Neural cell (in vitro differentiated cells): Measurements from ENCODE around the gene NEDD4L.

ENCODE experiments used
- EP300 ChIP-seq: fragments of 450-650 bp; conservative IDR thresholded peaks from 2 replicates; pipeline ENCODE4 v1.6.1; 2014; ENCODE audit warnings: antibody characterized with exemption, mild to moderate bottlenecking, moderate library complexity; ENCODE audit not compliant: poor library complexity, severe bottlenecking
- RAD21 ChIP-seq: fragments of 450-650 bp; conservative IDR thresholded peaks from 2 replicates; pipeline ENCODE4 v1.6.1; 2014; ENCODE audit warnings: antibody characterized with exemption, mild to moderate bottlenecking, moderate library complexity
- TF ChIP-seq, protein P1 (sequence below): fragments of 450-650 bp; IDR thresholded peaks from 2 replicates; pipeline ENCODE4 v1.5.1; 2014; ENCODE audit warnings: antibody characterized with exemption, mild to moderate bottlenecking, moderate library complexity; ENCODE audit not compliant: poor library complexity, severe bottlenecking
- TF ChIP-seq, protein P2 (sequence below): IDR thresholded peaks from 2 replicates; pipeline ENCODE4 v1.6.1; 2012; ENCODE audit warnings: borderline replicate concordance

DNA sequence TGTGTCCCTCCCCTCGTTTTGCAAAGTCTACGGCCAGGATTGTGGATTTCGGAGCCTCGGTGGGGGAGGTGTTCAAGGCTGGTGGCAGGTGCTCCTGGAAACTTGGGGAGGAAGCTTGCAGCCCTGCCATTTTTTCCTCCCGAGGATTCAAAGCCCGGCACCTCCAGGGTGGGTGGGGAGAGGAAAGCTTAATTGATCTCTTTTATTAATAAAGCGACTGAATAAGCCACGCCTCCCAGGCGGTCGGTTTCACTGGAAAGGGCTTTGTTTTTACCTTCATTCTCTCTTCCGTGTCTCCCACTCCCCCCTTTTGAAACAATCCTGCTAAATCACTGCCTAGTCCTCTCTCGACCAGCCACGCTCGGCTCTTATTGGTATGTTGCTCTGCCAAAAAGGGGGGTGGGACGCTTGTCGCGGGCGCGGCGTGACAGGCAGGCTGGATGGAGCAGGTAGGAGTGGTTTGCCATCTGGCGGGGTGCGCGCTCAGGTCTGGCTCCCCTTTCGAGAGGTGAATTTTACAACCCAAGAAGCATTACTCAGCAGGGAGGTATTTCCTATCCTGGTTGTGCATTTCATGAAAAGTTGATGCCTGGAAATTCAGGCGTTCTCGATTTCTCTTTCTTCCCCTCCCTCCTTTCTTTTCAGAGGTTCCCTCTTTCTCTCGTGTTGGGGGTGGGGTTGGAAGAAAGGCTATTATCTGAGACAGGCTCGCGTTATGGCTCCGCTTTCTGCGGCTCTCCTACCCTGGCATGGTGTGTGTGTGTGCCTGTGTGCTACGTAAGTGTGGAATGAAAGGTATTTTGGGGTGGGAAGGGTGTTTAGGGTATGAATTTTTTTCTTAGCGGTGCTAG is 1.4 kb downstream of the NEDD4L start:
- TF ChIP-seq, protein P1, sequence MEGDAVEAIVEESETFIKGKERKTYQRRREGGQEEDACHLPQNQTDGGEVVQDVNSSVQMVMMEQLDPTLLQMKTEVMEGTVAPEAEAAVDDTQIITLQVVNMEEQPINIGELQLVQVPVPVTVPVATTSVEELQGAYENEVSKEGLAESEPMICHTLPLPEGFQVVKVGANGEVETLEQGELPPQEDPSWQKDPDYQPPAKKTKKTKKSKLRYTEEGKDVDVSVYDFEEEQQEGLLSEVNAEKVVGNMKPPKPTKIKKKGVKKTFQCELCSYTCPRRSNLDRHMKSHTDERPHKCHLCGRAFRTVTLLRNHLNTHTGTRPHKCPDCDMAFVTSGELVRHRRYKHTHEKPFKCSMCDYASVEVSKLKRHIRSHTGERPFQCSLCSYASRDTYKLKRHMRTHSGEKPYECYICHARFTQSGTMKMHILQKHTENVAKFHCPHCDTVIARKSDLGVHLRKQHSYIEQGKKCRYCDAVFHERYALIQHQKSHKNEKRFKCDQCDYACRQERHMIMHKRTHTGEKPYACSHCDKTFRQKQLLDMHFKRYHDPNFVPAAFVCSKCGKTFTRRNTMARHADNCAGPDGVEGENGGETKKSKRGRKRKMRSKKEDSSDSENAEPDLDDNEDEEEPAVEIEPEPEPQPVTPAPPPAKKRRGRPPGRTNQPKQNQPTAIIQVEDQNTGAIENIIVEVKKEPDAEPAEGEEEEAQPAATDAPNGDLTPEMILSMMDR = no peak
- TF ChIP-seq EP300 (peak; percentile 12), RAD21 (peak; percentile 36)
- TF ChIP-seq, protein P2, sequence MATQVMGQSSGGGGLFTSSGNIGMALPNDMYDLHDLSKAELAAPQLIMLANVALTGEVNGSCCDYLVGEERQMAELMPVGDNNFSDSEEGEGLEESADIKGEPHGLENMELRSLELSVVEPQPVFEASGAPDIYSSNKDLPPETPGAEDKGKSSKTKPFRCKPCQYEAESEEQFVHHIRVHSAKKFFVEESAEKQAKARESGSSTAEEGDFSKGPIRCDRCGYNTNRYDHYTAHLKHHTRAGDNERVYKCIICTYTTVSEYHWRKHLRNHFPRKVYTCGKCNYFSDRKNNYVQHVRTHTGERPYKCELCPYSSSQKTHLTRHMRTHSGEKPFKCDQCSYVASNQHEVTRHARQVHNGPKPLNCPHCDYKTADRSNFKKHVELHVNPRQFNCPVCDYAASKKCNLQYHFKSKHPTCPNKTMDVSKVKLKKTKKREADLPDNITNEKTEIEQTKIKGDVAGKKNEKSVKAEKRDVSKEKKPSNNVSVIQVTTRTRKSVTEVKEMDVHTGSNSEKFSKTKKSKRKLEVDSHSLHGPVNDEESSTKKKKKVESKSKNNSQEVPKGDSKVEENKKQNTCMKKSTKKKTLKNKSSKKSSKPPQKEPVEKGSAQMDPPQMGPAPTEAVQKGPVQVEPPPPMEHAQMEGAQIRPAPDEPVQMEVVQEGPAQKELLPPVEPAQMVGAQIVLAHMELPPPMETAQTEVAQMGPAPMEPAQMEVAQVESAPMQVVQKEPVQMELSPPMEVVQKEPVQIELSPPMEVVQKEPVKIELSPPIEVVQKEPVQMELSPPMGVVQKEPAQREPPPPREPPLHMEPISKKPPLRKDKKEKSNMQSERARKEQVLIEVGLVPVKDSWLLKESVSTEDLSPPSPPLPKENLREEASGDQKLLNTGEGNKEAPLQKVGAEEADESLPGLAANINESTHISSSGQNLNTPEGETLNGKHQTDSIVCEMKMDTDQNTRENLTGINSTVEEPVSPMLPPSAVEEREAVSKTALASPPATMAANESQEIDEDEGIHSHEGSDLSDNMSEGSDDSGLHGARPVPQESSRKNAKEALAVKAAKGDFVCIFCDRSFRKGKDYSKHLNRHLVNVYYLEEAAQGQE = peak; percentile 86
